ENCODE data around the gene RAB20. TPM values are rescaled to one million over a fixed set of nuclear protein-coding genes. Genes with fewer than 3 reads are reported as not detected.

RAB20 gene
- total and polyA plus RNA-seq, 2 of the 8 experiments (the other 6 are each of a cell fraction or from before 2014, with no cell fraction given) = 14.8 to 27.9 TPM

GRCh38 chr13:110495376-110495775, 66.1 kb downstream of the RAB20 start:
- no peaks in the 10 kb centered on the region for H3K79me1 ChIP-seq (ENCODE audit: low read depth, low read length)
- H2BK15ac ChIP-seq (ENCODE audit: low read length) = no peak overlapping the region
- no peak overlapping the region for H3K27ac ChIP-seq (ENCODE audit: low read depth, low read length)
- ChIA-PET POLR2A (ENCODE audit: partially characterized antibody) (interaction anchor here (1.1 kb wide), 1 partner anchor 10 kb away, joined by 3 read pairs; no protein-coding TSS in a partner anchor), CTCF (ENCODE audit: partially characterized antibody) (interaction anchor here (1.0 to 2.2 kb wide), 3 partner anchors 10 to 40 kb away, joined by 3 to 7 read pairs (median 4); no protein-coding TSS in a partner anchor)
- no peak overlapping the region for H4K91ac ChIP-seq (replicated peaks; ENCODE audit: insufficient read length, low read length)
- H3K4me1 ChIP-seq (replicated peaks in 1 of 4; ENCODE audit: control insufficient read depth in 3 of 4, insufficient read depth in 4 of 4, low read length in 3 of 4) = no peaks in the 10 kb centered on the region
- no peak for FAIRE-seq
- no peaks in the 10 kb centered on the region for H3K27me3 ChIP-seq (replicated peaks in 1 of 4; ENCODE audit: control insufficient read depth in 3 of 4, extremely low read depth in 1 of 4, insufficient read depth in 3 of 4, low read length in 3 of 4)
- no peaks in the 10 kb centered on the region for H3K23me2 ChIP-seq (ENCODE audit: low read depth, low read length)
- H3K56ac ChIP-seq (replicated peaks; ENCODE audit: insufficient read length, low read depth, low read length) = no peak overlapping the region
- no peak overlapping the region for H3K4ac ChIP-seq (replicated peaks; ENCODE audit: insufficient read length, low read depth, low read length)
- WGBS, 2 experiments (ENCODE audit: extremely low coverage in 1 of 2, insufficient coverage in 1 of 2, insufficient read length in 1 of 2, insufficient replicate concordance in 2 of 2, low coverage in 1 of 2, low lambda C conversion rate in 2 of 2, missing lambda C conversion rate in 1 of 2) = 87% methylated on average over 3 of the region's 3 CpGs; no CpG with 5 or more reads in 1 of the 2 experiments
- no peak overlapping the region for H2BK12ac ChIP-seq (ENCODE audit: low read depth, low read length)
- no peak overlapping the region for H3K18ac ChIP-seq (ENCODE audit: extremely low read depth, low read length)
- H3K36me3 ChIP-seq (ENCODE audit: control insufficient read depth in 2 of 4, insufficient read depth in 4 of 4, low read length in 3 of 4) = peaks cover 7 to 55% (median 30%) of the 10 kb centered on the region in 4 experiments; a peak in 7 of 8 replicates
- no peak overlapping the region for H2BK5ac ChIP-seq (ENCODE audit: low read depth, low read length)
- DNase-seq (ENCODE audit: low read depth in 1 of 2, low spot score in 2 of 2) = no peak
- H2AFZ ChIP-seq (ENCODE audit: low read length) = no peak overlapping the region
- H3K14ac ChIP-seq (ENCODE audit: insufficient read length) = no peak overlapping the region
- no peak overlapping the region for H2BK20ac ChIP-seq (ENCODE audit: low read length)
- no peak overlapping the region for H3K9ac ChIP-seq (replicated peaks in 1 of 4; ENCODE audit: extremely low read depth in 1 of 4, low read depth in 3 of 4, low read length in 3 of 4)
- H4K20me1 ChIP-seq (replicated peaks in 1 of 2; ENCODE audit: control insufficient read depth in 1 of 2, insufficient read depth in 2 of 2, low read length in 2 of 2) = no peaks in the 10 kb centered on the region
- H3K23ac ChIP-seq (ENCODE audit: insufficient read length) = no peak overlapping the region
- H4K8ac ChIP-seq (ENCODE audit: extremely low read depth, insufficient read depth, low read length) = no peak overlapping the region
- H3K9me3 ChIP-seq (ENCODE audit: insufficient read depth in 2 of 2, low read depth in 1 of 2, low read length in 1 of 2) = peaks cover 3 to 10% of the 10 kb centered on the region in 2 experiments; a peak in 2 of 4 replicates
- no peak overlapping the region for H3K4me2 ChIP-seq (ENCODE audit: insufficient read depth in 1 of 2, low read depth in 2 of 2, low read length in 2 of 2)
- no peak overlapping the region for H2BK120ac ChIP-seq (replicated peaks; ENCODE audit: low read depth, low read length)
- no peak overlapping the region for H4K5ac ChIP-seq (ENCODE audit: insufficient read length, low read depth, low read length)
- no peak overlapping the region for H3K4me3 ChIP-seq (ENCODE audit: extremely low read depth in 1 of 4, insufficient read depth in 2 of 4, low read depth in 3 of 4, low read length in 4 of 4)
- no peak overlapping the region for H2AK5ac ChIP-seq (ENCODE audit: low read depth, low read length)
- H3K79me2 ChIP-seq (ENCODE audit: control insufficient read depth in 1 of 2, insufficient read depth in 2 of 2, low read length in 2 of 2) = no peaks in the 10 kb centered on the region
- no peak for TF ChIP-seq CREB1 (IDR thresholded peaks at IDR 0.05)
- TF ChIP-seq FOSL1 (IDR thresholded peaks at IDR 0.05; ENCODE audit: insufficient read depth, low read depth, low read length) = no peak
- TF ChIP-seq BACH1 (IDR thresholded peaks at IDR 0.05; ENCODE audit: low read length) = no peak
